Measurements from ENCODE around the gene PLA2G6. TPM values are rescaled to one million over a fixed set of nuclear protein-coding genes. Genes with fewer than 3 reads are reported as not detected.

Gene PLA2G6
- total and polyA plus RNA-seq, 2 of the 13 experiments (the other 11 are each of a cell fraction or from before 2014, with no cell fraction given) = 4.8 to 11.5 TPM

DNA sequence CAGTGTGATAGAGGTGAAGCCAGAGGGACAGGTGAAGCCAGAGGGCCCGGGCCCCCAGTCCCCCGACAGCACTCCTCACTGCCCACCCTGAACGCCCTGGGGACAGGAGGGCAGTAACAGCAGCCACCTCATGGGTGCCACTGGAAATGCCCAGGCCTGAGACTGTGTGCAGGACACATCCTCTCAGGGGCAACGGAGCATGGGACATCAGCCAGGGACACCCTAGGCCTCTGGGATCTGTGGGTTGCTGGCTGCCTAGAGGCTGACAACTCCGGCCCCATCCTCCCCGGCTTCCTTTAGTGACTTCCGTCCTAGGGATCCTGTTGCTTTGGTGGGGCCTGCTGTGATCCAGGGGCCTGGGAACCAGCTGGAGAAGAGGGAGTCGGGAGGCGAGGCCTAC lies 53.8 kb downstream of the PLA2G6 start (continued):
- TF ChIP-seq REXO4 (CRISPR knock-in tag; IDR thresholded peaks at IDR 0.05; ENCODE audit: borderline replicate concordance) (no peak), ZNF3 (CRISPR knock-in tag; IDR thresholded peaks at IDR 0.05) (no peak), BCL6 (CRISPR knock-in tag; IDR thresholded peaks at IDR 0.05) (no peak), BHLHE40 (IDR thresholded peaks at IDR 0.05; ENCODE audit: low read length) (no peak), ZNF468 (CRISPR knock-in tag; IDR thresholded peaks at IDR 0.05) (no peak), ZNF569 (CRISPR knock-in tag; IDR thresholded peaks at IDR 0.05; ENCODE audit: borderline replicate concordance) (no peak), DNMT3B (CRISPR knock-in tag; conservative IDR thresholded peaks at IDR 0.05) (no peak)
- TF ChIP-seq, protein P1, sequence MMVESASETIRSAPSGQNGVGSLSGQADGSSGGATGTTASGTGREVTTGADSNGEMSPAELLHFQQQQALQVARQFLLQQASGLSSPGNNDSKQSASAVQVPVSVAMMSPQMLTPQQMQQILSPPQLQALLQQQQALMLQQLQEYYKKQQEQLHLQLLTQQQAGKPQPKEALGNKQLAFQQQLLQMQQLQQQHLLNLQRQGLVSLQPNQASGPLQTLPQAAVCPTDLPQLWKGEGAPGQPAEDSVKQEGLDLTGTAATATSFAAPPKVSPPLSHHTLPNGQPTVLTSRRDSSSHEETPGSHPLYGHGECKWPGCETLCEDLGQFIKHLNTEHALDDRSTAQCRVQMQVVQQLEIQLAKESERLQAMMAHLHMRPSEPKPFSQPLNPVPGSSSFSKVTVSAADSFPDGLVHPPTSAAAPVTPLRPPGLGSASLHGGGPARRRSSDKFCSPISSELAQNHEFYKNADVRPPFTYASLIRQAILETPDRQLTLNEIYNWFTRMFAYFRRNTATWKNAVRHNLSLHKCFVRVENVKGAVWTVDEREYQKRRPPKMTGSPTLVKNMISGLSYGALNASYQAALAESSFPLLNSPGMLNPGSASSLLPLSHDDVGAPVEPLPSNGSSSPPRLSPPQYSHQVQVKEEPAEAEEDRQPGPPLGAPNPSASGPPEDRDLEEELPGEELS (CRISPR knock-in tag; IDR thresholded peaks at IDR 0.05) = no peak

DNA sequence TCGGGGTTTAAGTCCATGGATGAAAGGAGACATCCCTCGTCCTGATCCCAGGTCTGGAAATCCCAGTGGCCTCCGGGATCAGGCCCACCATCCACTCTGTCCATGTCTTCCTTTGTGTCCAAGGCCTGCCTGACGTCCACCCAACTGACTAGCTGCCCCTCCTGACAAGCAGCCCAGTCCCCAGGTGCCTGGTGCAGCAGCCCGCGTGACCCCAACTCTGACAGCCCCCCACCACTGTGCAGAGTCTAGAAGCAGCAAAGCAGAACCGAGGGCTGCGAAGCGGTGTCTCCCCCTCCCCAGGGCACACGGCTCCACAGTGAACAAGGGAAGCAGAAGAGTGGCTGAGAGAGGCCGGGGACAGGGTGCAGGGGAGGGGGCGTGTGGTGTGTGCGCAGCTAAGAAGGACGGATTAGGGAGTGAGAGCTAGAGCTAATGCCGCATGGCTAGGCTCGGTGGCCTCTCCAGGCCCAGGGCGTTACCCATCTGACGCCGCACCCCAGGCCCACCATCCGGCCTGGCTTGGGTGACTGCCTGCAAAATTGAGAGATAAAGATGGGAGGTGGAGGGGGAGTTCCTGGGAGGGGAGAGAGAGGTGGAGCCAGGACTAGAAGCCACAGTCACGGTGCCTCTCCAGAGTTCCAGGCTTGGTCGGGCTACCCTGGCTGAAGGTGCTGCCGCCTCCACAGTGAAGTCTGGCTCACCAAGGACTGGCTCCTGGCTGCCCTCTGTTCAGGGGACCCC lies 54.5 kb downstream of the PLA2G6 start:
- FAIRE-seq = no peak
- Histone ChIP-seq H3K79me2 (ENCODE audit: insufficient read depth, low read length) (no peaks in the 10 kb centered on the region), H2AFZ (ENCODE audit: low read length) (no peak overlapping the region), H3K9ac (ENCODE audit: insufficient read depth, low read depth, low read length) (no peak overlapping the region), H3K36me3 (replicated peaks in 1 of 2; ENCODE audit: control insufficient read depth in 1 of 2, insufficient read depth in 2 of 2, low read length in 2 of 2) (no peaks in the 10 kb centered on the region), H3K4me2 (ENCODE audit: low read depth, low read length) (no peak overlapping the region), H4K20me1 (ENCODE audit: insufficient read depth, low read length) (no peaks in the 10 kb centered on the region), H3K27ac (ENCODE audit: extremely low read length, insufficient read depth, low read length) (no peak overlapping the region), H3K9me3 (ENCODE audit: low read length) (no peaks in the 10 kb centered on the region), H3K4me3 (replicated peaks in 1 of 3; ENCODE audit: insufficient read depth in 1 of 3, low read depth in 2 of 3, low read length in 3 of 3) (no peak overlapping the region), H3K4me1 (ENCODE audit: insufficient read depth, low read length) (no peaks in the 10 kb centered on the region), H3K27me3 (ENCODE audit: control insufficient read depth in 1 of 2, insufficient read depth in 2 of 2, low read length in 2 of 2) (no peaks in the 10 kb centered on the region)
- no peak for DNase-seq (ENCODE audit: low spot score)
- ChIA-PET CTCF (ENCODE audit: low intra/inter-chr PET ratio, low total read pairs) (no interaction called here), POLR2A (no interaction called here)
- ATAC-seq = no peak
- no TSS peak for BruUV-seq (replicated peaks)
- TF ChIP-seq ZNF569 (CRISPR knock-in tag; IDR thresholded peaks at IDR 0.05; ENCODE audit: borderline replicate concordance) = no peak
- in situ Hi-C loops (cut with HindIII; ENCODE audit: extremely low pct_ligation_motif_present, low pct_unique_long_range_greater_than_20kb) = no loop called here
- intact Hi-C loops (cut with micrococcal nuclease; ENCODE audit: unreplicated experiment) = no loop called here
- 86% methylated on average over 19 of the region's 23 CpGs for WGBS (ENCODE audit: low lambda C conversion rate)
